Measurements from ENCODE around the gene MAB21L4.

DNA sequence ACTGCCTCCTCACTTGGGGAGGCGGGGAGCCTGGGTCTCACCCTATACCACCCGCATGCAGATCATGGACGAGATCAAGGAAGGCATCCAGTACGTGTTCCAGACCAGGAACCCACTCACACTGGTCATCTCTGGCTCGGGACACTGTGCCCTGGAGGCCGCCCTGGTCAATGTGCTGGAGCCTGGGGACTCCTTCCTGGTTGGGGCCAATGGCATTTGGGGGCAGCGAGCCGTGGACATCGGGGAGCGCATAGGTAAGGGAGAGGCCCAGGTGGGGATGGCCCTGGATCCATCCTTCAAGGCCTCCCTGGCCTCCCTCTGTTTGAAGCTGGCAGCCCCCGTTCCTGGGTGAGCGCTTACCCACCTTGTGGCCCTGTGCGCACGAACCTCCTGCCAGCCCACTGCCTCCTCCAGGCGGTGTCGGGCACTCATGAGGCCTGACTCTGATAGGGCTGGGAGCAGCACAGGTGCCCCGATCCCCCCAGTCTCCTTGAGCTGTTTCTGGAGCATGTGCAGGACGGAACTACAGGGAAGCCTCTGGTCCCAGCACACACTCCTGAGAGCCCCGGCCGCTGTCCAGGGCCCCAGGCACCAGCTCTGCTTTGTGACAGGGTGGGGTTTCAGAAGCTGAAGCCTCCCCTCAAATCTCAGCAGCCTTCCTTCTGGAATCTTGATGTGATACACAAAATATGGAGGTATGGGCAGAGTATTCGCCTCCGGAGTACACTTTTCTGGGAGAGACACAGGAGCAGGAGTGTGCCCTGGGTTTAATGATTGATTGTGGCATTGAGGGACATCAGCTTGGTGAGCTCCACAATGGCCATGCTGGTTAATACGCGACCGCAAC, 26.6 kb downstream of the MAB21L4 start:
- TF ChIP-seq, protein P1, sequence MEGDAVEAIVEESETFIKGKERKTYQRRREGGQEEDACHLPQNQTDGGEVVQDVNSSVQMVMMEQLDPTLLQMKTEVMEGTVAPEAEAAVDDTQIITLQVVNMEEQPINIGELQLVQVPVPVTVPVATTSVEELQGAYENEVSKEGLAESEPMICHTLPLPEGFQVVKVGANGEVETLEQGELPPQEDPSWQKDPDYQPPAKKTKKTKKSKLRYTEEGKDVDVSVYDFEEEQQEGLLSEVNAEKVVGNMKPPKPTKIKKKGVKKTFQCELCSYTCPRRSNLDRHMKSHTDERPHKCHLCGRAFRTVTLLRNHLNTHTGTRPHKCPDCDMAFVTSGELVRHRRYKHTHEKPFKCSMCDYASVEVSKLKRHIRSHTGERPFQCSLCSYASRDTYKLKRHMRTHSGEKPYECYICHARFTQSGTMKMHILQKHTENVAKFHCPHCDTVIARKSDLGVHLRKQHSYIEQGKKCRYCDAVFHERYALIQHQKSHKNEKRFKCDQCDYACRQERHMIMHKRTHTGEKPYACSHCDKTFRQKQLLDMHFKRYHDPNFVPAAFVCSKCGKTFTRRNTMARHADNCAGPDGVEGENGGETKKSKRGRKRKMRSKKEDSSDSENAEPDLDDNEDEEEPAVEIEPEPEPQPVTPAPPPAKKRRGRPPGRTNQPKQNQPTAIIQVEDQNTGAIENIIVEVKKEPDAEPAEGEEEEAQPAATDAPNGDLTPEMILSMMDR (IDR thresholded peaks at IDR 0.05; ENCODE audit: control extremely low read depth in 1 of 3, insufficient read depth in 1 of 3, low read depth in 1 of 3, low read length in 3 of 3), result no peak
- TF ChIP-seq YY1 (IDR thresholded peaks at IDR 0.05; ENCODE audit: low read depth, low read length), result no peak
- no peak for TF ChIP-seq SP4 (IDR thresholded peaks at IDR 0.05; ENCODE audit: low read length)
- TF ChIP-seq, protein P2, sequence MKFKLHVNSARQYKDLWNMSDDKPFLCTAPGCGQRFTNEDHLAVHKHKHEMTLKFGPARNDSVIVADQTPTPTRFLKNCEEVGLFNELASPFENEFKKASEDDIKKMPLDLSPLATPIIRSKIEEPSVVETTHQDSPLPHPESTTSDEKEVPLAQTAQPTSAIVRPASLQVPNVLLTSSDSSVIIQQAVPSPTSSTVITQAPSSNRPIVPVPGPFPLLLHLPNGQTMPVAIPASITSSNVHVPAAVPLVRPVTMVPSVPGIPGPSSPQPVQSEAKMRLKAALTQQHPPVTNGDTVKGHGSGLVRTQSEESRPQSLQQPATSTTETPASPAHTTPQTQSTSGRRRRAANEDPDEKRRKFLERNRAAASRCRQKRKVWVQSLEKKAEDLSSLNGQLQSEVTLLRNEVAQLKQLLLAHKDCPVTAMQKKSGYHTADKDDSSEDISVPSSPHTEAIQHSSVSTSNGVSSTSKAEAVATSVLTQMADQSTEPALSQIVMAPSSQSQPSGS (IDR thresholded peaks at IDR 0.05; ENCODE audit: low read length), result no peak
- TF ChIP-seq ZNF274 (IDR thresholded peaks at IDR 0.05; ENCODE audit: borderline replicate concordance, extremely low read depth, low read length), result no peak
- TF ChIP-seq EZH2 (IDR thresholded peaks at IDR 0.05; ENCODE audit: low read depth, low read length, severe bottlenecking), result no peak

Measured in H1 (cell line).